H9 (cell line): ENCODE data around the gene SSR2. TPM values are rescaled to one million over a fixed set of nuclear protein-coding genes. Genes with fewer than 3 reads are reported as not detected.
A peak's percentile ranks its signal among the peaks of the same experiment; 100 is the strongest.
"Not testable (repeated sequence)": the region's sequence is repeated elsewhere in the genome, so short reads cannot be mapped to it uniquely, and the experiment has no call there.

Experiments
- DNase-seq: peaks from one replicate; pipeline ENCODE4 v3.0.0-alpha.2; 2017
- H2AFZ ChIP-seq: one replicate; pipeline ENCODE4 v1.6.1; 2013; ENCODE audit warnings: mild to moderate bottlenecking, low read length, control low read depth, moderate library complexity
- H2AK5ac ChIP-seq: 2 replicates; pipeline ENCODE4 v1.6.1; 2013; ENCODE audit warnings: low read length, control low read depth, mixed read lengths; ENCODE audit not compliant: insufficient read length
- H2BK120ac ChIP-seq: one replicate; pipeline ENCODE4 v1.6.1; 2013; ENCODE audit warnings: low read depth, mild to moderate bottlenecking, low read length, control low read depth, inconsistent platforms; ENCODE audit not compliant: poor library complexity, severe bottlenecking
- H2BK12ac ChIP-seq: 2 replicates; pipeline ENCODE4 v1.6.1; 2013; ENCODE audit warnings: low read length, control low read depth, mixed read lengths, low read depth; ENCODE audit not compliant: insufficient read length
- H2BK15ac ChIP-seq: 2 replicates; pipeline ENCODE4 v1.6.1; 2013; ENCODE audit warnings: low read depth, low read length, control low read depth
- H2BK20ac ChIP-seq: one replicate; pipeline ENCODE4 v1.6.1; 2013; ENCODE audit warnings: low read depth, mild to moderate bottlenecking, low read length, control low read depth, inconsistent platforms; ENCODE audit not compliant: poor library complexity, severe bottlenecking
- H2BK5ac ChIP-seq: 2 replicates; pipeline ENCODE4 v1.6.1; 2013; ENCODE audit warnings: low read length, control low read depth, mixed read lengths; ENCODE audit not compliant: insufficient read length
- H3K14ac ChIP-seq: 2 replicates; pipeline ENCODE4 v1.6.1; 2013; ENCODE audit warnings: low read length, control low read depth; ENCODE audit not compliant: insufficient read depth
- H3K18ac ChIP-seq: 2 replicates; pipeline ENCODE4 v1.6.1; 2013; ENCODE audit warnings: low read depth, mild to moderate bottlenecking, mixed read lengths, low read length, control low read depth; ENCODE audit not compliant: insufficient read length
- H3K23ac ChIP-seq: 2 replicates; pipeline ENCODE4 v1.6.1; 2013; ENCODE audit warnings: low read length, control low read depth, mixed read lengths, low read depth; ENCODE audit not compliant: insufficient read length
- H3K23me2 ChIP-seq: 2 replicates; pipeline ENCODE4 v1.6.1; 2013; ENCODE audit warnings: low read depth, mild to moderate bottlenecking, mixed read lengths, low read length, control low read depth; ENCODE audit not compliant: insufficient read length, poor library complexity, severe bottlenecking
- H3K27ac ChIP-seq: 2 replicates; pipeline ENCODE4 v1.5.1; 2013; ENCODE audit warnings: low read length, control low read depth, mixed read lengths, low read depth; ENCODE audit not compliant: insufficient read length
- H3K27me3 ChIP-seq: 2 replicates; pipeline ENCODE4 v1.6.1; 2013; ENCODE audit warnings: low read length, control low read depth, inconsistent platforms; ENCODE audit not compliant: insufficient read depth
- H3K4ac ChIP-seq: 2 replicates; pipeline ENCODE4 v1.6.1; 2013; ENCODE audit warnings: low read depth, mild to moderate bottlenecking, control low read depth, inconsistent platforms, low read length, moderate library complexity
- H3K4me1 ChIP-seq: 2 replicates; pipeline ENCODE4 v1.6.1; 2013; ENCODE audit warnings: low read length, control low read depth, inconsistent platforms; ENCODE audit not compliant: insufficient read depth
- H3K4me2 ChIP-seq: 2 replicates; pipeline ENCODE4 v1.6.1; 2013; ENCODE audit warnings: low read length, control low read depth, mixed read lengths; ENCODE audit not compliant: insufficient read length, insufficient read depth
- H3K56ac ChIP-seq: 2 replicates; pipeline ENCODE4 v1.6.1; 2013; ENCODE audit warnings: low read depth, mild to moderate bottlenecking, mixed read lengths, low read length, control low read depth; ENCODE audit not compliant: insufficient read length
- H3K79me1 ChIP-seq: 2 replicates; pipeline ENCODE4 v1.6.1; 2013; ENCODE audit warnings: low read depth, mild to moderate bottlenecking, moderate library complexity, low read length, control low read depth, inconsistent platforms; ENCODE audit not compliant: insufficient read depth, poor library complexity, severe bottlenecking
- H3K79me2 ChIP-seq: 2 replicates; pipeline ENCODE4 v1.6.1; 2013; ENCODE audit warnings: low read length, control low read depth, inconsistent platforms; ENCODE audit not compliant: insufficient read depth
- H3K9ac ChIP-seq: 2 replicates; pipeline ENCODE4 v1.6.1; 2013; ENCODE audit warnings: low read length, control low read depth, mixed read lengths; ENCODE audit not compliant: insufficient read length; ENCODE audit errors: extremely low read depth
- H3K9me3 ChIP-seq: one replicate; pipeline ENCODE4 v1.6.1; 2013; ENCODE audit warnings: low read depth, low read length, inconsistent platforms; ENCODE audit not compliant: control insufficient read depth
- H3T11ph ChIP-seq: one replicate; pipeline ENCODE4 v1.6.1; 2013; ENCODE audit warnings: mild to moderate bottlenecking, low read length, control low read depth, inconsistent platforms
- H4K20me1 ChIP-seq: one replicate; pipeline ENCODE4 v1.6.1; 2013; ENCODE audit not compliant: control insufficient read depth, insufficient read length, insufficient read depth
- H4K5ac ChIP-seq: 2 replicates; pipeline ENCODE4 v1.6.1; 2013; ENCODE audit warnings: low read depth, mild to moderate bottlenecking, mixed read lengths, low read length, control low read depth; ENCODE audit not compliant: insufficient read length
- H4K8ac ChIP-seq: replicated peaks from 2 replicates; pipeline ENCODE4 v1.6.1; 2013; ENCODE audit warnings: low read length, control low read depth, mixed read lengths, low read depth; ENCODE audit not compliant: insufficient read length
- H4K91ac ChIP-seq: 2 replicates; pipeline ENCODE4 v1.6.1; 2013; ENCODE audit warnings: low read depth, mild to moderate bottlenecking, moderate library complexity, mixed read lengths, low read length, control low read depth; ENCODE audit not compliant: insufficient read length
- H3K27ac Mint-ChIP-seq, 3 experiments: 2 replicates in 2 of 3; 3 replicates in 1 of 3; pipeline ENCODE4 v1.8.0; 2020 to 2021; ENCODE audit warnings: mixed read lengths in 3 of 3, mild to moderate bottlenecking in 1 of 3, moderate library complexity in 1 of 3
- H3K27me3 Mint-ChIP-seq: 2 replicates; pipeline ENCODE4 v1.8.0; 2021; ENCODE audit warnings: low read depth, mild to moderate bottlenecking, moderate library complexity, mixed read lengths
- H3K36me3 Mint-ChIP-seq, 3 experiments: 2 replicates in 2 of 3; 3 replicates in 1 of 3; pipeline ENCODE4 v1.8.0; 2020 to 2021; ENCODE audit warnings: low read depth in 3 of 3, mixed read lengths in 3 of 3; ENCODE audit not compliant: insufficient read depth in 1 of 3
- H3K4me1 Mint-ChIP-seq, 2 experiments: 2 replicates each; pipeline ENCODE4 v1.8.0; 2020; ENCODE audit warnings: mixed read lengths in 2 of 2
- H3K4me3 Mint-ChIP-seq, 2 experiments: 2 replicates in 1 of 2; 3 replicates in 1 of 2; pipeline ENCODE4 v1.8.0; 2020 to 2021; ENCODE audit warnings: mild to moderate bottlenecking in 2 of 2, mixed read lengths in 2 of 2, moderate library complexity in 1 of 2
- H3K9me3 Mint-ChIP-seq, 2 experiments: 2 replicates in 1 of 2; 3 replicates in 1 of 2; pipeline ENCODE4 v1.8.0; 2020; ENCODE audit warnings: mild to moderate bottlenecking in 2 of 2, mixed read lengths in 2 of 2, moderate library complexity in 1 of 2
- CTCF ChIP-seq: fragments of 200-600 bp; sonication (generic); conservative IDR thresholded peaks from 3 replicates; pipeline ENCODE4 v1.8.0; 2021; ENCODE audit warnings: antibody characterized with exemption, mild to moderate bottlenecking
- WGBS: extraction: QIAGEN DNeasy Blood & Tissue Kit; methylation state at CpG from one replicate; pipeline ENCODE4 v1.1.7; 2013; ENCODE audit warnings: missing lambda C conversion rate, low lambda C conversion rate, mixed read lengths; ENCODE audit not compliant: insufficient read length; ENCODE audit errors: extremely low coverage; 5-methylcytosine and 5-hydroxymethylcytosine counted together
- total RNA-seq: library from RNA; stranded (reverse); gene quantifications from 2 replicates; pipeline ENCODE4 v1.2.1, GENCODE V29; 2021

Gene SSR2
- total RNA-seq, 1 experiment from 2014 or later: 170 TPM

DNA sequence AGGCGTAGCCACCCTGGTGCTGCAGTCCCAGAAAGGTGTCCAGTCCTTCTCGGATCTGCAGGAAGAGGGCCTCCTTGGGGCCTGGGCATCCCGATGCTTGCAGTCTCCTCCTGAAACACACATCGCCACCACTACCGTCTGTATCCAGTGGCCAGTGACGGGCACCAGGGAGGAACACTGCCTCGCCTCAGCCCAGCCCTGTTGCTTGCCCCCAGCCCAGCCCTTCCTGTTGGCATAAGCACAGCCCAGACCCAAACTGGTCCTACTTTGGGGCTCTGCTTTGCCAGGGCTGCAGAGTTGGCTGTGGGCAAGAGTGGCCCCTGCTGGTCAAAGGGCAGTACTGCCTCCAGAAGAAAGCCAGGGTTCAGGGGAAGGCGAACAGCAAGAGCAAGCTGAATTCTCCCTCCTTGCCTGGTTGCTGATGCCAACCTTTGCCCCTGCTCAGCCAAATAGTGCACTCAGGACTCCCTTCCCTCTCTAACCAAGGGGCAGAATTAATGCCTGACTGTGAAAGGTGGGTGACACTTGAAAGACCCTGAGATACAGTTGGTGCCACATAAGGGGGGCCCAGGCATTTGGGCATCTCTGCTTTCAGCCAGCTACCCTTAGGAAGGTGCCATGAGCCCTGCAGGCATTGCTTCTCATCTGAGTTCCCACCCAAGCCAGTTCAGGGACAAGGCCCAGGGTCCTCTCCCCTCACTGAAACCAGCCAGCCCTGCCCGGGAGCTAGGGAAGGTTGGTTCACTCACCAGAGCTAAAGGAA is 31.3 kb downstream of the SSR2 start:
- Histone ChIP-seq H4K8ac (no peak overlapping the region), H4K5ac (no peak overlapping the region), H3K4me1 (no peaks in the 10 kb centered on the region), H3K4me2 (no peak overlapping the region), H3K18ac (no peak overlapping the region), H2AFZ (no peak overlapping the region), H2BK5ac (no peak overlapping the region), H3K4ac (no peak overlapping the region), H3K79me1 (no peaks in the 10 kb centered on the region), H3K27ac (no peak overlapping the region), H3K56ac (no peak overlapping the region), H3K23ac (no peak overlapping the region), H2AK5ac (no peak overlapping the region), H2BK20ac (no peak overlapping the region), H2BK12ac (no peak overlapping the region), H3K9ac (no peak overlapping the region), H4K20me1 (no peaks in the 10 kb centered on the region), H3T11ph (no peak overlapping the region), H4K91ac (no peak overlapping the region), H3K23me2 (no peaks in the 10 kb centered on the region), H3K14ac (no peak overlapping the region; the same call in 1 of the 2 replicates), H3K27me3 (no peaks in the 10 kb centered on the region), H3K79me2 (no peaks in the 10 kb centered on the region), H2BK120ac (no peak overlapping the region), H3K9me3 (no peaks in the 10 kb centered on the region), H2BK15ac (no peak overlapping the region)
- Mint-ChIP-seq H3K9me3 (no peaks in the 10 kb centered on the region), H3K27me3 (peaks cover 4% of the 10 kb centered on the region), H3K36me3 (no peaks in the 10 kb centered on the region), H3K4me3 (no peak overlapping the region), H3K27ac (no peak overlapping the region), H3K4me1 (peaks cover 26 to 33% of the 10 kb centered on the region in 2 experiments)
- WGBS: no CpG with 5 or more reads among the region's 9 CpGs
- peak; percentile 87 for DNase-seq
- TF ChIP-seq CTCF: peak; percentile 99

DNA sequence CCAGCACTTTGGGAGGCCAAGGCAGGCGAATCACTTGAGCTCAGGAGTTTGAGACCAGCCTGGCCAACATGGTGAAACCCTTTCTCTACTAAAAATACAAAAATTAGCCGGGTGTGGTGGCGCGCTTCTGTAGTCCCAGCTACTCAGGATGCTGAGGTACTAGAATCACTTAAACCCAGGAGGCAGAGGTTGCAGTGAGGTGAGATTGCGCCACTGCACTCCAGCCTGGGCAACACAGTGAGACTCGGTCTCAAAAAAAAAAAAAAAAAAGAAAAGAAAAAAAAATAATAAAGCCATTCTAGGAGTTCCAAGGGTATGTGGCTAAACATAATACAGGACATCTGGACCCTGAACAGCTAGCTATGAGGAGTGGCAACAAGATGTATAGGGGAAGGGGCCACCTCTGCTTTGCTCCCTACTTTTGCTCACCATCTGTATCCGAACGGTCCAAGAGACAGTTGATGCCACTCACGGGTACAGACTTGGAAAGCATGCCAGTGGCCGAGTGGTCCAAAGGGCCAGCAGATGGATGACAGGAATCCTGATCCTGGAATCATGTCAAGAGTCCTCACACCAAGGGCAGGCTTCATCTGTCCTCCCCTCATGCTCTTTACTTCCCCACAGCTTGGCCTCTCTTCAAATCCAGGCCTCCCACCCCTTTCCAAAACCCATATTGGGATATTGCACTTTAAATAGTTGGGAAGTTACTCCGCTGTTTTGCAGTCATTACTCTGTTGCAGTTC is 35.7 kb downstream of the SSR2 start:
- H3K27ac ChIP-seq, H3K79me2 ChIP-seq, H3T11ph ChIP-seq, H3K9me3 Mint-ChIP-seq, H3K9me3 ChIP-seq, H3K56ac ChIP-seq, H4K91ac ChIP-seq, H4K8ac ChIP-seq, H3K4me3 Mint-ChIP-seq, H4K20me1 ChIP-seq, H3K9ac ChIP-seq, H4K5ac ChIP-seq, DNase-seq, H3K27me3 Mint-ChIP-seq, H2BK5ac ChIP-seq, H3K4ac ChIP-seq, H3K27me3 ChIP-seq, H3K79me1 ChIP-seq, H3K23me2 ChIP-seq, H3K18ac ChIP-seq, H3K4me1 ChIP-seq, H3K27ac Mint-ChIP-seq, H2BK15ac ChIP-seq, H3K23ac ChIP-seq, H3K14ac ChIP-seq, H2BK120ac ChIP-seq, H2BK20ac ChIP-seq, H3K36me3 Mint-ChIP-seq, H2AFZ ChIP-seq, H2AK5ac ChIP-seq: not testable (repeated sequence)
- H3K4me1 Mint-ChIP-seq: peaks cover 64 to 75% of the 10 kb centered on the region in 2 experiments
- Histone ChIP-seq H2BK12ac (peak overlapping the region; percentile 77), H3K4me2 (peak overlapping the region; percentile 19)
- WGBS: no CpG with 5 or more reads among the region's 11 CpGs
